Mesodermal cell (in vitro differentiated cells): ENCODE data around the gene SPATA6.
"Not testable (repeated sequence)": the region's sequence is repeated elsewhere in the genome, so short reads cannot be mapped to it uniquely, and the experiment has no call there.

Source experiments
- H3K27ac ChIP-seq: 2 replicates; pipeline ENCODE4 v1.7.0; 2013; ENCODE audit warnings: mild to moderate bottlenecking, low read depth, low read length, moderate library complexity; ENCODE audit not compliant: severe bottlenecking
- H3K36me3 ChIP-seq: 2 replicates; pipeline ENCODE4 v1.7.1; 2013; ENCODE audit warnings: mild to moderate bottlenecking, low read length, moderate library complexity; ENCODE audit not compliant: control insufficient read depth, insufficient read depth
- H3K4me1 ChIP-seq: one replicate; pipeline ENCODE4 v1.7.1; 2013; ENCODE audit warnings: mild to moderate bottlenecking, low read length; ENCODE audit not compliant: insufficient read depth, control insufficient read depth, poor library complexity, severe bottlenecking
- H3K4me3 ChIP-seq: 2 replicates; pipeline ENCODE4 v1.7.0; 2013; ENCODE audit warnings: low read length, control low read depth, mild to moderate bottlenecking; ENCODE audit not compliant: insufficient read depth, poor library complexity, severe bottlenecking; ENCODE audit errors: extremely low read depth
- H3K9me3 ChIP-seq: 2 replicates; pipeline ENCODE4 v1.7.1; 2013; ENCODE audit warnings: mild to moderate bottlenecking, low read length, moderate library complexity; ENCODE audit not compliant: control insufficient read depth
- WGBS, 2 experiments: methylation state at CpG; one replicate each; pipeline ENCODE4 v1.1.5; 2013; ENCODE audit warnings: missing lambda C conversion rate in 2 of 2; ENCODE audit not compliant: insufficient coverage in 2 of 2; 5-methylcytosine and 5-hydroxymethylcytosine counted together

SPATA6 gene

GRCh38 chr1:48450505-48450904 is 21.5 kb downstream of the SPATA6 start:
- no CpG with 5 or more reads among the region's 1 CpG for WGBS, 2 experiments
- H3K36me3 ChIP-seq = peaks cover 3% of the 10 kb centered on the region
- H3K4me3 ChIP-seq = no peak overlapping the region
- no peaks in the 10 kb centered on the region for H3K4me1 ChIP-seq
- no peaks in the 10 kb centered on the region for H3K9me3 ChIP-seq
- no peak overlapping the region for H3K27ac ChIP-seq

GRCh38 chr1:48448932-48449331 is 23.1 kb downstream of the SPATA6 start:
- WGBS, 2 experiments = 86 to 100% methylated on average over 1 of the region's 1 CpG
- H3K36me3 ChIP-seq = peaks cover 3% of the 10 kb centered on the region

GRCh38 chr1:48444186-48444585 is 27.8 kb downstream of the SPATA6 start:
- H3K27ac ChIP-seq, H3K36me3 ChIP-seq, H3K9me3 ChIP-seq, H3K4me3 ChIP-seq, H3K4me1 ChIP-seq: not testable (repeated sequence)
- WGBS, 2 experiments = 90 to 96% methylated on average over 6 to 7 of the region's 7 CpGs

More at GRCh38 chr1:48448932-48449331, 23.1 kb downstream of the SPATA6 start:
- Histone ChIP-seq H3K4me3 (no peak overlapping the region), H3K9me3 (no peaks in the 10 kb centered on the region), H3K4me1 (no peaks in the 10 kb centered on the region), H3K27ac (no peak overlapping the region)

- WGBS, 2 experiments = 45% methylated on average over 3 of the region's 6 CpGs; no CpG with 5 or more reads in 1 of the 2 experiments
- H3K4me3 ChIP-seq = no peak overlapping the region
- no peaks in the 10 kb centered on the region for H3K9me3 ChIP-seq
- peaks cover 3% of the 10 kb centered on the region for H3K36me3 ChIP-seq
- no peaks in the 10 kb centered on the region for H3K4me1 ChIP-seq
- no peak overlapping the region for H3K27ac ChIP-seq
These were observed 29.0 kb downstream of the SPATA6 start for GRCh38 chr1:48442864-48443619.

GRCh38 chr1:48440786-48441185 is 31.2 kb downstream of the SPATA6 start:
- not testable (repeated sequence) for H3K4me1 ChIP-seq, H3K27ac ChIP-seq, H3K36me3 ChIP-seq, H3K9me3 ChIP-seq, H3K4me3 ChIP-seq
- WGBS, 2 experiments = 100% methylated on average over 2 of the region's 3 CpGs; no CpG with 5 or more reads in 1 of the 2 experiments

GRCh38 chr1:48439380-48439779 is 32.6 kb downstream of the SPATA6 start:
- no peaks in the 10 kb centered on the region for H3K9me3 ChIP-seq
- H3K36me3 ChIP-seq = no peaks in the 10 kb centered on the region
- H3K4me3 ChIP-seq = no peak overlapping the region
- no peaks in the 10 kb centered on the region for H3K4me1 ChIP-seq
- WGBS, 2 experiments = 92 to 95% methylated on average over 9 of the region's 9 CpGs
- no peak overlapping the region for H3K27ac ChIP-seq

GRCh38 chr1:48437379-48437778 is 34.6 kb downstream of the SPATA6 start:
- H3K4me1 ChIP-seq, H3K27ac ChIP-seq, H3K4me3 ChIP-seq, H3K9me3 ChIP-seq, H3K36me3 ChIP-seq: not testable (repeated sequence)

GRCh38 chr1:48435312-48436002 is 36.5 kb downstream of the SPATA6 start:
- 90 to 98% methylated on average over 16 to 20 of the region's 29 CpGs for WGBS, 2 experiments
- H3K4me1 ChIP-seq, H3K36me3 ChIP-seq, H3K27ac ChIP-seq, H3K9me3 ChIP-seq, H3K4me3 ChIP-seq: not testable (repeated sequence)

- Histone ChIP-seq H3K27ac (no peak overlapping the region), H3K4me3 (no peak overlapping the region), H3K9me3 (no peaks in the 10 kb centered on the region), H3K4me1 (no peaks in the 10 kb centered on the region), H3K36me3 (no peaks in the 10 kb centered on the region)
- WGBS, 2 experiments = 71 to 100% methylated on average over 1 of the region's 1 CpG
These were observed 41.2 kb downstream of the SPATA6 start for GRCh38 chr1:48430832-48431231.

- no peak overlapping the region for H3K27ac ChIP-seq
- no peak overlapping the region for H3K4me3 ChIP-seq
- H3K4me1 ChIP-seq = no peaks in the 10 kb centered on the region
- no peaks in the 10 kb centered on the region for H3K9me3 ChIP-seq
- no peaks in the 10 kb centered on the region for H3K36me3 ChIP-seq
- WGBS, 2 experiments = 90% methylated on average over 1 of the region's 1 CpG; no CpG with 5 or more reads in 1 of the 2 experiments
These were observed 50.0 kb downstream of the SPATA6 start for GRCh38 chr1:48422009-48422408.

GRCh38 chr1:48418742-48419141 is 53.3 kb downstream of the SPATA6 start:
- Histone ChIP-seq H3K9me3 (no peaks in the 10 kb centered on the region), H3K4me1 (no peaks in the 10 kb centered on the region), H3K27ac (no peak overlapping the region), H3K36me3 (no peaks in the 10 kb centered on the region), H3K4me3 (no peak overlapping the region)
- no CpG with 5 or more reads among the region's 1 CpG for WGBS, 2 experiments
